Neural progenitor cell (in vitro differentiated cells): ENCODE measurements around the gene WIZ.

ENCODE experiments used
- CTCF ChIP-seq: fragments of 200-600 bp; sonication (generic); IDR thresholded peaks from 2 replicates; pipeline ENCODE4 v1.5.1; 2017; ENCODE audit warnings: antibody characterized with exemption, mild to moderate bottlenecking
- EZH2 ChIP-seq: fragments of 200-600 bp; sonication (generic); IDR thresholded peaks from 2 replicates; pipeline ENCODE4 v1.6.1; 2017; ENCODE audit warnings: antibody characterized with exemption, mild to moderate bottlenecking, moderate library complexity

GRCh38 chr19:15444505-15445226, 5.1 kb downstream of the WIZ start:
- TF ChIP-seq CTCF, result no peak
- no peak for TF ChIP-seq EZH2
